Activated CD8-positive, alpha-beta memory T cell treated with anti-CD3 and anti-CD28 coated beads for 24 hours (primary cell): ENCODE measurements around the gene MAP4K3.
"Not testable (repeated sequence)": the region's sequence is repeated elsewhere in the genome, so short reads cannot be mapped to it uniquely, and the experiment has no call there.

ENCODE experiments used
- DNase-seq: peaks from one replicate; pipeline ENCODE4 v3.0.0-alpha.2; 2020

Gene MAP4K3

GRCh38 chr2:39407516-39408296, 29.4 kb downstream of the MAP4K3 start:
- DNase-seq: no peak

- DNase-seq: no peak
These were observed 31.7 kb downstream of the MAP4K3 start for GRCh38 chr2:39405364-39405763.

- no peak for DNase-seq
These were observed 33.8 kb downstream of the MAP4K3 start for GRCh38 chr2:39403311-39403710.

GRCh38 chr2:39401319-39401718, 35.8 kb downstream of the MAP4K3 start:
- DNase-seq: no peak

- DNase-seq: no peak
These were observed 37.5 kb downstream of the MAP4K3 start for GRCh38 chr2:39399570-39399969.

GRCh38 chr2:39395313-39395712, 41.8 kb downstream of the MAP4K3 start:
- DNase-seq: no peak

GRCh38 chr2:39394516-39394961, 42.5 kb downstream of the MAP4K3 start:
- no peak for DNase-seq

- no peak for DNase-seq
These were observed 44.4 kb downstream of the MAP4K3 start for GRCh38 chr2:39392672-39393071.

- DNase-seq: no peak
These were observed 46.9 kb downstream of the MAP4K3 start for GRCh38 chr2:39390216-39390615.

GRCh38 chr2:39386064-39386463, 51.0 kb downstream of the MAP4K3 start:
- no peak for DNase-seq

- DNase-seq: no peak
These were observed 51.9 kb downstream of the MAP4K3 start for GRCh38 chr2:39385172-39385571.

- not testable (repeated sequence) for DNase-seq
These were observed 53.0 kb downstream of the MAP4K3 start for GRCh38 chr2:39384071-39384470.

GRCh38 chr2:39383146-39383545, 53.9 kb downstream of the MAP4K3 start:
- no peak for DNase-seq

GRCh38 chr2:39381653-39382052, 55.4 kb downstream of the MAP4K3 start:
- no peak for DNase-seq

- DNase-seq: no peak
These were observed 56.4 kb downstream of the MAP4K3 start for GRCh38 chr2:39380525-39381150.

GRCh38 chr2:39379643-39380524, 57.2 kb downstream of the MAP4K3 start:
- DNase-seq: no peak

- no peak for DNase-seq
These were observed 58.1 kb downstream of the MAP4K3 start for GRCh38 chr2:39378968-39379367.

GRCh38 chr2:39377226-39377939, 59.7 kb downstream of the MAP4K3 start:
- no peak for DNase-seq

- DNase-seq: no peak
These were observed 61.2 kb downstream of the MAP4K3 start for GRCh38 chr2:39375917-39376316.

GRCh38 chr2:39373181-39373802, 63.8 kb downstream of the MAP4K3 start:
- DNase-seq: no peak

GRCh38 chr2:39370101-39370500, 67.0 kb downstream of the MAP4K3 start:
- DNase-seq: no peak

GRCh38 chr2:39368846-39369245, 68.2 kb downstream of the MAP4K3 start:
- DNase-seq: no peak
